Activated CD4-positive, alpha-beta T cell treated with anti-CD3 and anti-CD28 coated beads, Interleukin-2, amount 50 U/mL, for 16 hours (primary cell): Measurements from ENCODE around the gene MIOS.

Experiments
- DNase-seq: peaks from one replicate; pipeline ENCODE4 v3.0.0-alpha.2; 2020

Gene MIOS

GRCh38 chr7:7584653-7585052 is 18.0 kb downstream of the MIOS start:
- no peak for DNase-seq

DNA sequence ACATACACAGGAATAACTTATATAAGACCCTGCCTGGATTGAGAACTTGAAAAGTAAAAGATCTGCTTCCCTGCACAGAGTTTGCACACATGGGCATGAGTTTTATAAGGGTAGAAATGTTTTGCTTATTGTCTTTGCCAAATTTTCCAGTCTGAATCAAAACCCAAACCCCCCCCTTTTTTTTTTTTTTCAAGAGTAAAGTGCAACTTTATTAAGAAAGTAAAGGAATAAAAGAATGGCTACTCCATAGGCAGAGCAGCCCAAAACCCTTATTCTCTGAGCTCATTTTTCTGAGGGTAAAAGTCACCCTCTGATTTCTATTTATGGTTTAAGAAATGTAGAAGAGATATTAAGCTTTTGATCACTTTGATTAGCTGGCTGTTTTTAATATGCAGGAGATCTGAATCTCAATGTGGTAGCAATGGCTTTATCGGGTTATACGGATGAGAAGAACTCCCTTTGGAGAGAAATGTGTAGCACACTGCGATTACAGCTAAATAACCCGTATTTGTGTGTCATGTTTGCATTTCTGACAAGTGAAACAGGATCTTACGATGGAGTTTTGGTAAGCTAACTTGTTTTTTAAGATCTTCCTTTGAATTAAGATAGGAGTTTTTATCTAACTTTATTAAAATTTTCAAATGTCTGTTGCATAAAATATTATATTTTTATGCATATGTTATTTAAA is 18.7 kb downstream of the MIOS start:
- no peak for DNase-seq

DNA sequence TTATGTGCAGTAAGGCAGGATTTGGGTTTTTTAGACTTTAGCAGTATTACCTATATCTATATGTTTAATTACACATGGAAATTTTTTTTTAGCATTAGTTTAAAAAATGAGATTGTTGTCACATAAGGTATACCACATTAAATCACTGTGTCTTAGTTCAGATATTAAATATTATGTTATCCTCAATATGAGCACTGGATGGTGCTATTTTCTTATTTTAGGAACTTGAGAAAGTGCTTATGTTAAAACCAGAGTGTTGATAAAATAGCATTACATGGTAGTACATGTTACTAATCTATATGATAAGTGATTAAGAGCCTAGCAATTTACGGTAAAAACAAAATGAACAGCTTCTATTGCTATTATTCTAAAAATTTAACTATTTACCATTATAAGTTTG is 28.8 kb downstream of the MIOS start:
- DNase-seq = peak; percentile 16

- DNase-seq = peak; percentile 30
These were observed 29.5 kb downstream of the MIOS start for GRCh38 chr7:7596176-7596575.

- no peak for DNase-seq
These were observed 40.3 kb downstream of the MIOS start for GRCh38 chr7:7607010-7607409.

GRCh38 chr7:7609330-7609729 is 42.6 kb downstream of the MIOS start:
- DNase-seq = no peak

- DNase-seq = no peak
These were observed 45.8 kb downstream of the MIOS start for GRCh38 chr7:7612519-7612918.

GRCh38 chr7:7613210-7613609 is 46.5 kb downstream of the MIOS start:
- no peak for DNase-seq

DNA sequence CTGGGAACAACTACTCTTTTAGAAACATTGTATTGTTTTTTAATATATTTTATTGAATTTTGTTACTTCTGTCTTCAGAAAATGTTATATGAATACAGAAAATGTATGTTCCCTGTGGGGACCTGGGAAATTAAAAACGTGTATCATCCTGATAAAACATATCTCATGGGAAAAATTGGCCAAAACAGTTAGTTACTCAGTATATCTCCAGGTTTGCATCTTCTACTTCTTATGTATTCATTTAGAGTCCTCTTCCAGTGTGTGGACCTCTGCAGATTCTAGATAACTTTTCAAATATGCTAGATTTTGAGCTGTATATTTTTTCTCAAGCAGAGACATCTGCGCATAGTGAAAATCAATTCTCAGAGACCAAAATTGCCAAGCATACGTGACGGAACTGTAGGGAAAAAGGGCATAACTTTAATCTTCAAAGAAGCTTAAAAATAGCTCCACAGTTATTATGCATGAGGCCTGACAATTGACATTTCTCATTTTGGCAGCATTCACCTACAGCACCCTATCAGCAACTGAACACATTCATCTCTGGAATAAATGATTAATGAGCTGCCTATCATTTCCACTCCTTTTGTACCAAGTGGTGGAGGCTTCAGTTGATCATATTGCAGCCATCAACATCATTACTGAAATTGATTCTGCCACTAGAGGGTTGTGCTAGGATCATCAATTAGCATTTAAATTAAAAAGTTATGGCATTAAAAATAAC is 47.5 kb downstream of the MIOS start:
- no peak for DNase-seq

DNA sequence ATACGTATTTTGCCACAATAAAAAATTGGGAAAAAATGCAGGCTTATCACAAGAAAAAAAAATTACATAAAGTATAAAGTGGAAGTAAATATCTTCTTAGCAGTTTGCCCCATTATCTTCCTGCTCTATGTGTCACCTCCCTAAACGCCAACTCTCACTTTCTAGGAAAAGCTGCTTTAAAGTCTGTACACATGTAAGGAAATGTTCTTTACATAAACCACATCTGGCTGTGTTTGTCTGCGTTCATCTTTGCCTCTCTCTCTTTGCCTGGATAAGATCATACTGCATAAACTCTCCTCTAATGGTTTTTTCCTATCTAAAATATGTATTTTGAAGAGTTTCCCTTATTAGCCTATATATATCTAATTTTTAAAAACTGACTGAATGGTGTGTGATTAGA is 50.9 kb downstream of the MIOS start:
- DNase-seq = no peak

GRCh38 chr7:7618410-7618809 is 51.7 kb downstream of the MIOS start:
- DNase-seq = no peak

DNA sequence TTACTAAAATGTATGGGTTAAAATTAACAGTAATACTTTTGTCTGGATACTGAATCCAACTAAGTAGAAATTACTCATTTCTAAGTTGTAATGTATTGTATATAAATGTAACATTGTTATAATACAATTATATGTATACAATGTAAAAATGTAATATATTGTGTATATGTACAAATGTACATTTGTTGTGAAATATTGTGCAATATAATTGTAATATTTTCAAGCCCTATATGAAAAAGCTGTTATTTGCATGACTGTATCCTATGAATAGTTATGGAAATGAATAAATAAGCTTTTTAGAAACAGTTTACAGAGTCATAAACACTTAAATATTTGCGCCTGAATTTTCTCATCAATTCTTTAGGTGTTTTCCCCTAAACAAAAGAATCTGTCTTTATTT is 53.6 kb downstream of the MIOS start:
- no peak for DNase-seq

GRCh38 chr7:7620644-7621210 is 54.0 kb downstream of the MIOS start:
- DNase-seq = no peak

GRCh38 chr7:7628476-7628875 is 61.8 kb downstream of the MIOS start:
- no peak for DNase-seq

DNA sequence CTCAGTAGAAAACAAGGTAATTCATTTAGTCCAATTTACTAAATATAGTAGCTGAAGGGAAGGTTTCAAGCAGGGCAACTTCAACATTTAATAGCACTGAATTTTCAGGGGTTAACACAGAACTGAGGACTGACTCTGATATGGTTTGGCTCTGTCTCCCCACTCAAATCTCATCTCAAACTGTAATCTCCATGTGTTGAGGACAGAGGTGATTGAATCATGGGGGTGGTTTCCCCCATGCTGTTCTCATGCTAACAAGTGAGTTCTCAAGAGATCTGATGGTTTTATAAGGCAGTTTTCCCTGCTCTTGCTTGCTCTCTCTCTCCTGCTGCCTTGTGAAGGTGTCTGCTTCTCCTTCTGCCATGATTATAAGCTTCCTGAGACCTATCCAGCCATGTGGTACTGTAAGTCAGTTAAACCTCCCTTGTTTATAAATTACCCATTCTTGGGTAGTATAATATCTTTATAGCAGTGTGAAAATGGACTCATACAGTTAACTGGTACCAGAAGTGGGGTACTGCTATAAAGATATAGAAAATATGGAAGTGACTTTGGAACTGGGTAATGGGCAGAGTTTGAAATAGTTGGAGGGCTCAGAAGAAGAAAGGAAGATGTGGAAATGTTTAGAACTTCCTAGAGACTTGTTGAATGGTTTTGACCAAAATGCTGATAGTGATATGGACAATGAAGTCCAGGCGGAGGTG is 64.1 kb downstream of the MIOS start:
- no peak for DNase-seq

DNA sequence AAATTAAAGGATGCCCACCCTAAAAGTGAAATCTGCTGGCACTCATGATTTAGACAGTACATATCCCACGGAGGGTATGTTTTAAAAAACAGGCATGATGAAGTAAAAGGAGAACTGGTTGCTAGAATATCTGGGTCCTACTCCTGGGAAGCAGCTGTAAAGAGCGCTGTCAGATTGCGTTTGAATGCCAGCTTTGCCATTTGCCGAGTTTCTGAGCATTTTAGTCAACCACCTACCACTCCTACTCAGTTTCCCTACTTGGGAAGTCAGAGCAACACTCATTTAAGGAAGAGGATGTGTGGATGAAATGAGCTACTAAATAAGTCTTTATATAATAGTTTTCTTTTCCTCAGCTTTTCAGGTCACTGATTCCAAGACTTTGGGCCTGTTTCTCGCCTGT is 72.7 kb downstream of the MIOS start:
- DNase-seq = no peak

DNA sequence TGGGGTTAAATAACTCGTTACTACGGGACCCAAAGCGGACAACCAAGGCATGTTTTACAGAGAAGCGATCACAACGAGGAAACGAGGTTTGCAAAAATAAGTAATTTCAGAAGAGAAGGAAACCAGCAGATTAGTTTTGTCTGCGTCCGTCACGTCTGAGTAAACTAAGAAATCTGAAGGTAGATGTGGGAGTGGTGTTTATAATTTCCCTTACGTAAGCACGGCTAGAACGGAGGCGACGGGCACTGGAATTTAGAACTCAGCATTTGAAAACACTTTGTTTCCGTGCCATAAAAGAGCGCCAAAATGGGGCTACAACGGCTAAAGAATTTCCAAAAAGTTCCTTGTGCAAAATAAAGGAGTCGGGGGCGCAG is 73.2 kb downstream of the MIOS start:
- DNase-seq = peak; percentile 65

DNA sequence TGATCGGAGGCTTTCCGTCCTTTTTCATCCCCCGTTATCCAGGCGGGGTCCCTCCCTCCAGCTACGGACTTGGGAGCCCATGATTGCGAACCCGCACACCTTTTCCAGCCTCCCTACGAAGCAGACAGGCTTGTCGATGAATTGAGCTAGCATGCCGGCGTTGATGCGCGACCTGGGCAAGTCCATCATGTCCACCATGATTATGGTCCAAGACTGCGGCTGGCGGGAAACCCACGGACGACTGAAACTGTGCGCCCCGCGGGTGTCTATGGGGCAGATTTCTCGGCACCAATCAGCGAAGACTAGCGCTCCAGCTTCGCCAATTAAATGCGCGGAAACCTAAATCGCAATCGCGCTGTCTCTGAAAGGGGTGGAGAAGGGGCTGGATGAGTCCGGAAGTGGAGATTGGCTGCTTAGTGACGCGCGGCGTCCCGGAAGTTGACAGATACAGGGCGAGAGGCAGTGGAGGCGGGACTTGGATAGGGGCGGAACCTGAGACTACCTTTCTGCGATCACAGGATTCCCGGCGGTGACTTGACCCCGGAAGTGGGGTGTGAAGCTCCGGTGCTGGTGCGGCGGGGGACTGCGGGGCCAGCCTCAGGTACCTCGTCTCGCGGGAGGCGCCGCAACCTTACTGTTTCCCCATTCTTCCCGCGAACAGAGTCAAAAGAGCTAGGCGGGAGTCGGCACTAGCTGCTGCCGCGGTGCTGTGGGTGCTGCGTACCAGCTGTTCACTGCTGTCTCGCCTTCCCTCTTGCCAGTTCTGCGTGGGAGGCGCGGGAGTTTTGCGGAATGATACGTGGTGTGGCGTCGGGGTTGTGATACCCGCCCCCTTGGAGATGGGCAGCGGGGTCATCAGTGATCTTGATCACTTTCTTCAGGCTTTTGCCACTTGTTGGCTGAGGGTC is 73.8 kb downstream of the MIOS start, which contains the start of gene UMAD1:
TSS of gene UMAD1 (plus strand) at position 532 of the 908 bp plus-strand sequence. CDS start 32,620 bp downstream, outside the sequence.
- DNase-seq = peak; percentile 99

DNA sequence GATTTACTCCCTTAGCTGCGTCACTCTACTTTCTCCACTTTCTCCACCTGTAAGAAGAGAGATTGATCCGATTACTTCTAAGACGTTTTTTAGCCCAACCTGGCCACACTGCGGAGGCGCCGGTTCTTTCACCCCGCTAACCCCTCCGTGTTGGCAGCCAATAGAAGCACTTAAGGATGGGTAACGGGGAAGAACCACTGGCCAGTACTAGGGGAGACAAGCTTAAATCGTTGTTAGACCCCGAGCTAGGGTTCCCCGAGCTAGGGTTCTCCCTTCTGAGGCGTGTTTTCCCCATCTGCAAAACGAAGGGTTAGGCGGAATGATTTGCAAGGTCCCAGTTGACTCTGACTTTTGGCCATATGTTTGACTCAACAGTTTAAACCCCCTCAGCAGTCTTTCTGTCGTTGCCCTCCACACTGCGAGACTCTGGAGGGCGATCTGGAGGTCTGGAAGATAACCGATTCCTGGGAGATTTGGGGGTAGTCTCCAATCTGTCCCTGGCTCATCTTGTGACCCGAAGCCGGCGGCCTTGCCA is 74.5 kb downstream of the MIOS start:
- DNase-seq = no peak

GRCh38 chr7:7642081-7642480 is 75.4 kb downstream of the MIOS start:
- DNase-seq = no peak

DNA sequence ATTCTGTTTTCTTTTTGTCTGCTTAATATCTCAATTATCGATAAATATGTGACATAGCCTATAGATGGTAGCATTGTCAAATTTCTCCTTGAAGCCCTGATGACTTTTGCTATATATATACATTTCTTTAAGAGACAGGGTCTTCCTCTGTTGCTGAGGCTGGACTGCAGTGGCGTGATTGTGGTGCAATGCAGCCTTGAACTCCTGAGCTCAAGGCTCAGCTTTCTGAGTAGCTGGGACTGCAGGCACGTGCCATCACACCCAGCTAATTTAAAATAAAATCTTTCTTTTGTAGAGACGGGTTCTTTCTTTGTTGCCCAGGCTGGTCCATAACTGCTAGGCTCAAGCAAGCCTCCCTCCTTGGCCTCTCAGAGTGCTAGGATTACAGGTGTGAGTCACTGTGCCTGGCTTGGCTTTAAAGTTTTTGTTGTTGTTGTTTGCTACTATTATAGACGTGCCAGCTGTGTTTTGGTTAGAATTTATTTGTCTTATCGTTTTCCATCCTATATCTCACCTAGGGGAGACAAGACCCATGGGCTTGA is 80.9 kb downstream of the MIOS start:
- no peak for DNase-seq

DNA sequence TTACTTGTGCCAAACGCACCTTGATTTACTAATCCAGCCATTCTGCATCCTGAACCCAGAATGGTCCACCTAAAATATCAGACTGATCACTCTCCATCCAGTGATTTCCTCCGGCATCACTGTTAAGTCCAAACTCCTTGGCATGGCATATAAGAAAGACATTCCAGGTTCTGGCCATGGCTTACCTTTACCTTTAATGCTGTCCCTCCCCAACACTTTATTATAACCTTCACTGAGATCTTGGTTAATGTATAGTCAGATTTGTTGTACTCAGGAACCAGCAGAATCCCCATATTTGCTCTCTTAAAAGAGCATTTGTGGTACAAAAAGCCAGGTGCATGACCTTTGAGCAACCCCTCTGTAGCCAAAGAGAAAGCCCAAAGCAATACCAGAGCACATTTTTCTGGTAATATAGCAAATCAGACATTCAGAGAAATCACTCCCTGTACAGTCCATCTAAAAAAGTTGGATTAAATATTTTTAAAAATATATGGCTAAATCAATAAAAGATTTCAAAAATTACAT is 84.1 kb downstream of the MIOS start:
- no peak for DNase-seq
